Lower leg skin (tissue), 4 donors: ENCODE data around the gene DNAH9. TPM values are rescaled to one million over a fixed set of nuclear protein-coding genes. Genes with fewer than 3 reads are reported as not detected.

Experiments
- DNase-seq, 2 donors: peaks; one replicate each; pipeline ENCODE4 v3.0.0-alpha.2; 2019; ENCODE audit warnings: low spot score in 2 of 2
- H3K4me3 ChIP-seq: fragments of 200-600 bp; sonication (generic); 2 replicates; pipeline ENCODE4 v1.5.1; 2017; ENCODE audit warnings: mild to moderate bottlenecking, low read depth; ENCODE audit not compliant: poor library complexity, severe bottlenecking
- CTCF ChIP-seq, 3 donors: fragments of 450-650 bp; IDR thresholded peaks; one replicate each; pipeline ENCODE4 v1.5.1; 2016; ENCODE audit warnings: antibody characterized with exemption in 3 of 3, mild to moderate bottlenecking in 3 of 3, moderate library complexity in 2 of 3
- POLR2A ChIP-seq, 2 donors: fragments of 450-650 bp; IDR thresholded peaks; one replicate each; pipeline ENCODE4 v1.6.1; 2016 to 2017; ENCODE audit warnings: antibody characterized with exemption in 2 of 2, mild to moderate bottlenecking in 1 of 2, moderate library complexity in 1 of 2
- WGBS, 2 donors: methylation state at CpG; one replicate each; pipeline ENCODE4 v1.1.5; 2018; 5-methylcytosine and 5-hydroxymethylcytosine counted together
- intact Hi-C: fragments of 100-400 bp; cut with DNase I; formaldehyde crosslinking; loops from one replicate; pipeline ENCODE4 v1.15.0; 2023; ENCODE audit warnings: low total_unique reads
- total RNA-seq, 4 donors: library from RNA; depleted of rRNA; stranded (reverse); fragments of >200 nt; gene quantifications; one replicate each; pipeline ENCODE4 v1.1.0, GENCODE V29; 2016

DNAH9 gene
- total RNA-seq, 4 donors from 2014 or later, result 1.9 to 2.6 (median 2.3) TPM

DNA sequence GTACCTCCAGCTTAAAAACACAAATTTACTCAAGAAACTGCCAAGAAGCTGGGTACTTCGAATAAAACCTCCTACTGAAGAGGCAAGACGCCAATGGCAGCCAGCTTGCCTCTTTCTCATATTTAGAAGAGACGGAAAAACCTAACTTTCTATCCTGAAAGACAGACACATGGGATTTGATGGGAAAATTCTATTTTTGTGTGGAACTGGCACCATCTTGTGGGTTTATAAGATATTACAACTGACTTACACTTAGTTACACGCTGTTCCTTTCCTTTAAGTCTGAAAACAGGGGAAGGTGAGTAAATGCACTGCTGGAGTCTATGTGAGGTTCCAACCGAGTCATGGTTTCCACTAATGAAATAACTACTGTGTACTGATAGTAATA lies 388.7 kb downstream of the DNAH9 start:
- no peak for TF ChIP-seq CTCF (IDR thresholded peaks at IDR 0.05)
- no peak for TF ChIP-seq POLR2A (IDR thresholded peaks at IDR 0.05)

DNA sequence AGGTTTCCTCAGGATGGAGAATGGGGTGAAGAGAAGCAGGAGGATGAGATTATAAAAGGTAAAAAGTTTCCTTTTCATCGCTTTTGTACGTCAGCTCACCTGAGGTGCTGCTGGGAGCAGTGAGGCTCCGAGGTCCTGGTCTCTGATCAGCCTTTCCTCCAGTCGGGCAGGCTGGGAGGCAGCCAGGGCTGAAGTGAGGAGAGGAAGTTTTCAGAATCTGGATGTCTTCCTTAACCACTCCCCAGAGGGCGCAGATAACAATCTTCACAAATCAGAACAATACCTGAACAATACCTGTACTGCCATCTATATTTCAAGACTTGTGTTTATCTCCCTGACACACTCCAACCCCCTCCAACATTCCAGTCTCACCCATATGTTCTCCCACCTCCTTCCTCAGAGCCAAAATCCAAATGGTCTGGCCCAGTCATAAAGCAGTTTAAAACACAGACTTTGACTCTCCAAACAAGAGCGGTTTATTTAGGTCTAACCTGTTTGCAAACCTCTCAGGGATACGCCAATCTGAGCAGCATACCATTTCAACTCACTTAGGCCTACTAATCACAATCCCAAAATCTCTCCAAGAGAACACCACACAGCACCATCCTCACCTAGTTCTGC lies 392.2 kb downstream of the DNAH9 start:
- WGBS, 2 donors, result 59 to 65% methylated on average over 7 of the region's 7 CpGs
- DNase-seq, result no peak
- no peak overlapping the region for H3K4me3 ChIP-seq
- TF ChIP-seq CTCF (IDR thresholded peaks at IDR 0.05), result no peak
- TF ChIP-seq POLR2A (IDR thresholded peaks at IDR 0.05), result no peak
- intact Hi-C loops, result no loop called here

More for the DNA sequence above, 388.7 kb downstream of the DNAH9 start:
- WGBS, 2 donors, result 19 to 20% methylated on average over 5 of the region's 5 CpGs
- DNase-seq, result no peak
- intact Hi-C loops, result no loop called here
- no peak overlapping the region for H3K4me3 ChIP-seq

GRCh38 chr17:11991461-11991860 lies 393.2 kb downstream of the DNAH9 start:
- 69 to 71% methylated on average over 4 of the region's 4 CpGs for WGBS, 2 donors
- intact Hi-C loops, result no loop called here
- no peak for DNase-seq
- no peak overlapping the region for H3K4me3 ChIP-seq
- TF ChIP-seq POLR2A (IDR thresholded peaks at IDR 0.05), result no peak
- no peak for TF ChIP-seq CTCF (IDR thresholded peaks at IDR 0.05)

- intact Hi-C loops, result no loop called here
- no peak for TF ChIP-seq CTCF (IDR thresholded peaks at IDR 0.05)
- TF ChIP-seq POLR2A (IDR thresholded peaks at IDR 0.05), result no peak
- H3K4me3 ChIP-seq, result peak overlapping the region; percentile 70
- peak in 1 of 2 donors; percentile 47 for DNase-seq
- 0% methylated on average over 10 of the region's 14 CpGs for WGBS, 2 donors
Observed at GRCh38 chr17:11996722-11997146, 398.5 kb downstream of the DNAH9 start.

DNA sequence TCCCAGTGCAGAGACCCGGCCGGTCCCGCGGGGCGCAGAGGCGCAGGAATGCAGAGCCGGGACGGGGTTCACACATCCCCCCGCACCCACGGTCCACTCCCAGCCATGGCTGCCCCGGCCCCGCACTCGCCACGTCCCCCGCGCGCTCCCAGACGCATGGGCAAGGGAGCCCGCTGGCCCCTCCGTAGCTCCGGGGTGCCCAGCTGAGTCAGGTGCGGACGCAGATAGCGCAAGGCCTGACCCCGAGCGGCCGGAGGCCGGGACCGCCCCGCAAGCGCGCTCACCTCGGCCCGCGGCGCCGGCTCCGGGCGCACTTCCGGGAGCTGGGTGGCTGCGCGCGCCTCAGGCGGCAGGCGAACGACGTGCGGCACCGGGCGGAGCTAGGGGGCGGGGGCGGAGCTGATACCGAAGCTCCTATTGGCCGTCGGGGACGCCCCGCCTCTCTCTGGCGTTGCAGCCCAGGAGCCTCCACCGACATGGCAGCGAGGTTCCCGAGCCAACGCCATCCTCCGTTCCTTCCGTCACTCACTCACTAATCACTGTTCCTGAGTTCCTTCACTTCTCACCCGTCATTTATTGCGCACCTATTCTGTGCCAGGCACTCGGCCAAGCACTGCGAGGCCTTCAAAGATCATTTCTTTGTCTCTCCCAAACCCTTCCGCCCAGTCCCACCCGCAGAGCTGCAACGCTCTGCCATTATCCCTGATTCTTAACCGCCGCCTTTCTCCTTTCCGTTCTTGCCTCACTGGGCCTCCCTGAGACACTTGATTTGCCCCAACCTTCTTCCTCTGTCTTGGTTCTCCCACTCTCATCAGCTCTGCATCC lies 399.1 kb downstream of the DNAH9 start, which contains the start of gene ZNF18:
Gene ZNF18, minus strand, starts transcription at position 329 of the 825 bp plus-strand sequence. CDS start 4,646 bp downstream, outside the sequence.
- 0 to 1% methylated on average over 27 to 29 of the region's 74 CpGs for WGBS, 2 donors
- DNase-seq, result peak; percentile 94 to 99
- intact Hi-C loops, result no loop called here
- H3K4me3 ChIP-seq, result peak within 1 kb of the TSS; percentile 70
- TF ChIP-seq POLR2A (IDR thresholded peaks at IDR 0.05) (peak in 1 of 2 donors; percentile 94), CTCF (IDR thresholded peaks at IDR 0.05) (no peak)
